GM12878 (cell line): ENCODE results near the gene ARID3A.
A peak's percentile ranks its signal among the peaks of the same experiment; 100 is the strongest.

ENCODE experiments used
- CTCF ChIP-seq, 3 experiments: IDR thresholded peaks in 2 of 3; conservative IDR thresholded peaks in 1 of 3; 2 replicates each; pipeline ENCODE4 v1.5.1; 2011; ENCODE audit warnings: low read depth in 3 of 3, low read length in 3 of 3, mild to moderate bottlenecking in 3 of 3, control low read depth in 2 of 3, moderate library complexity in 2 of 3, inconsistent platforms in 1 of 3, mixed read lengths in 1 of 3; ENCODE audit not compliant: control insufficient read depth in 2 of 3, insufficient read depth in 1 of 3; ENCODE audit errors: extremely low read depth in 1 of 3
- JUNB ChIP-seq: IDR thresholded peaks from 2 replicates; pipeline ENCODE4 v1.6.1; 2016; ENCODE audit warnings: antibody characterized with exemption, mild to moderate bottlenecking
- NBN ChIP-seq: fragments of 450-650 bp; IDR thresholded peaks from 2 replicates; pipeline ENCODE4 v1.6.1; 2016
- TAF1 ChIP-seq: IDR thresholded peaks from 2 replicates; pipeline ENCODE4 v1.6.1; 2011; ENCODE audit warnings: mild to moderate bottlenecking, low read depth, low read length, borderline replicate concordance

GRCh38 chr19:1020868-1021425, 95.1 kb downstream of the ARID3A start, which contains the start of gene TMEM259:
- TF ChIP-seq TAF1 (peak; percentile 97), JUNB (no peak), CTCF (IDR thresholded peaks at IDR 0.05 in 2 of 3, conservative IDR thresholded peaks at IDR 0.05 in 1 of 3; ENCODE audit: control insufficient read depth in 2 of 3, extremely low read depth in 1 of 3, insufficient read depth in 1 of 3, low read depth in 3 of 3, low read length in 3 of 3) (no peak), NBN (no peak)
